ENCODE measurements around the gene CFAP90.

Gene CFAP90

DNA sequence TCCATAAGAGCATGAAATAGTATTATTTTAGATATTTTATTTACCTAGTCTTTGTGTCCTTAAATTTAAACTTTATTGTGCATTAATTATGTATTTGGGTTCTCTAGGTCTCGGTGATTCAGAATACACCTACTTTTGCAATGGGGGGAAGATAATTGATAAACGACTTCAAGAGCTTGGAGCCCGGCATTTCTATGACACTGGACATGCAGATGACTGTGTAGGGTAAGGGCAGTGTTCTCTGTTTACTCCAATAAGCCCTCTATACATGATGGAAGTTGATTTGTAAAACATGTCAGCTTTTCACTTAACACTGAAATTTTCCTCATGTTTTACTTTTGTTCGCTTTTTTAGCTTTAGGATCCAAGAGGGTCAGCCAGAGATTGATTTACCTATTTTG, 24.2 kb upstream of the CFAP90 start:
- no peak for DNase-seq
- no peak overlapping the region for H3K4me3 Mint-ChIP-seq
- no peaks in the 10 kb centered on the region for H3K27me3 Mint-ChIP-seq
- H3K9me3 Mint-ChIP-seq: no peaks in the 10 kb centered on the region
- H3K27ac Mint-ChIP-seq: no peak overlapping the region
- H3K36me3 Mint-ChIP-seq: peaks cover 53% of the 10 kb centered on the region
- peaks cover 62% of the 10 kb centered on the region for H3K4me1 Mint-ChIP-seq
- CTCF ChIA-PET: interaction anchor here (4.2 kb wide), 1 partner anchor 12 kb away, joined by 23 read pairs; no protein-coding TSS in a partner anchor

DNA sequence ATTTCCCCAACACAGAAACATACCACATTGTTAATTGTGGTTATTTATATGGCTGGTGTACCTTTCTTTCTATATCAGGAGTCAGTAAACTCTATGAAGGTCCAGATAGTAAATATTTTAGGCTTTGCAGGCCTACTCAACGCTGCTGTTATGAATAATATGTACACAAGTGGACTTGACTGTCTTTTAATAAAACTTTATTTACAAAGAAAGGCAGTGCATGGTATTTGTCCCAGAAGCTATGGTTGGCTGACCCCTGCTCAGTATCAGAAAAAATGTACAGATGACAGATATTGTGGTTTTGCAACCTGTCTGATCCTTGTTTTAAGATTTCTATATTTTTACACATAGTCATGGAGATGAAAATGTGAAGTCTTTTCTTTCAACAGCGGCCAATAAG, 23.7 kb upstream of the CFAP90 start:
- CTCF ChIA-PET: no interaction called here

DNA sequence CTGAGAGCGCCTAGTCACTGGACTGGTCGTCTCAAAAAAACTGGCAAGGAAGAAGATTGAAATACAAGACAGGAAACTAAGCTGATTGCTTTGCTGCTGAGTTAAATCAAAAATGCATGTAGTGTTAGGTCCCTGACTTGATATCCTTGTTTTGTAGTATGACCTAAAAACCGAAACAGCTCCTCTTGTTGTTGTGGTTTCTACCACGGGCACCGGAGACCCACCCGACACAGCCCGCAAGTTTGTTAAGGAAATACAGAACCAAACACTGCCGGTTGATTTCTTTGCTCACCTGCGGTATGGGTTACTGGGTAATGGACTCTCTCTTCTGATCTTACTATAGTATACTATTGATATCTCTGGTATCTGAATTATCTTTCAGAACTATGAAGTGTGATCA, 22.3 kb upstream of the CFAP90 start:
- peaks cover 50% of the 10 kb centered on the region for H3K36me3 Mint-ChIP-seq
- H3K27me3 Mint-ChIP-seq: no peaks in the 10 kb centered on the region
- CTCF ChIA-PET: interaction anchor here (1.3 to 1.4 kb wide), 2 partner anchors 14 to 16 kb away, joined by 4 to 9 read pairs; no protein-coding TSS in a partner anchor
- H3K9me3 Mint-ChIP-seq: no peaks in the 10 kb centered on the region
- peak overlapping the region; percentile 59 for H3K4me3 Mint-ChIP-seq
- DNase-seq: peak; percentile 52
- H3K4me1 Mint-ChIP-seq: peaks cover 67% of the 10 kb centered on the region
- peak overlapping the region; percentile 93 for H3K27ac Mint-ChIP-seq

More for the DNA sequence above, 23.7 kb upstream of the CFAP90 start:
- H3K36me3 Mint-ChIP-seq: peaks cover 57% of the 10 kb centered on the region
- no peak for DNase-seq
- H3K27ac Mint-ChIP-seq: no peak overlapping the region
- peaks cover 67% of the 10 kb centered on the region for H3K4me1 Mint-ChIP-seq
- H3K4me3 Mint-ChIP-seq: no peak overlapping the region
- H3K27me3 Mint-ChIP-seq: no peaks in the 10 kb centered on the region
- no peaks in the 10 kb centered on the region for H3K9me3 Mint-ChIP-seq

DNA sequence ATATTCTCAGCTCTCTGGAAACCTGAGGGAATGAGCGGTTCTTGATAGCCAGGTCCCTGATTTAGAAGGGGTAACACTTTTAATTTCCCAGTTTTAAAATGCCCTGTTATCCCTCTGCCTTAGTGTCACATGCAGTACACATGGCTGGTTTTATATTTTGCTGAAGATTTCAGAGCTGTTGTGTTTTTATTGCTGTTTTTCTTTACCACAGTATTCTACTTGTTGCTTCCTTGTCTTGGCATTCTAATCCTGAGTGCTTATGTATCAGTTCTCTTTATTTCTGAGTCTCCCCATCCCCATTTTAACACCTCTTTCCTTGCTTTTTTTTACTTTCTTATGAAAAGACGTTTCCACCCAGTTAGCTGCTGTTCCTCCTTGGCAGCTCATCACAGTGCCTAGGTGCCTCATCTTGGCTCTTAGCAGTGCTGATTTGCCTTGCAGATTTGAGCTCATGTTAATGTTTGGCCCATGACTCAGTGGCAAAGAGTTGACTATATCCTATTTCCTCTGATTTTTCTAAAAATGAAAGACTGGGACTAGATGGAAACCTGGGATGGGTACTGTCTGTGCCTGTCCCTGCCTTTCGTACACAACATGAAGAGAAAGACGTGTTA, 21.7 kb upstream of the CFAP90 start:
- peaks cover 44% of the 10 kb centered on the region for H3K36me3 Mint-ChIP-seq
- no peak for DNase-seq
- H3K4me1 Mint-ChIP-seq: peaks cover 68% of the 10 kb centered on the region
- CTCF ChIA-PET: interaction anchor here (1.1 to 1.4 kb wide), 4 partner anchors 8 to 15 kb away, joined by 3 to 9 read pairs (median 4); no protein-coding TSS in a partner anchor
- no peaks in the 10 kb centered on the region for H3K27me3 Mint-ChIP-seq
- peak overlapping the region; percentile 59 for H3K4me3 Mint-ChIP-seq
- H3K9me3 Mint-ChIP-seq: no peaks in the 10 kb centered on the region
- peak overlapping the region; percentile 93 for H3K27ac Mint-ChIP-seq

DNA sequence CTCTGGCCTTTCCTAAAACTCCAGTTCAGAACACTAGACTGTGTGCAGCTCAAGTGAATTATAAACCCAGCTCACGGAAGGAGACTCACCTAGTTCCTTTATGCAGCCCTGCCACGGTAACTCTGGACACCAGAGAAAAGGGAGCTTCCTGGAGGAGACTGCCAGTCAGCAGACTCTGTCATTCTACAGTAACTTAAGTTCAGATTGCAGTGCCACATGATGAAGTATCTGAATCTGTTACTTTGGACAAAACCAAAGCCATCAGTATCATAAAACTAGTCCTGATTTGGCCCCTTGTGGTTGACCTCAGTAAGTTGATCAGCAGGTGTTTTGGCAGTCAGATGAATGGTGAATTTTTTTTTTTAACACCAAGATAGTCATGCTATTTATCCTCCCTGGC, 20.7 kb upstream of the CFAP90 start:
- no peak for DNase-seq
- Mint-ChIP-seq H3K9me3 (no peaks in the 10 kb centered on the region), H3K4me3 (peak overlapping the region; percentile 0), H3K27me3 (no peaks in the 10 kb centered on the region), H3K27ac (peak overlapping the region; percentile 66), H3K36me3 (peaks cover 43% of the 10 kb centered on the region), H3K4me1 (peaks cover 74% of the 10 kb centered on the region)
- CTCF ChIA-PET: interaction anchor here (1.1 to 1.4 kb wide), 3 partner anchors 9 to 15 kb away, joined by 3 to 5 read pairs (median 4); no protein-coding TSS in a partner anchor

DNA sequence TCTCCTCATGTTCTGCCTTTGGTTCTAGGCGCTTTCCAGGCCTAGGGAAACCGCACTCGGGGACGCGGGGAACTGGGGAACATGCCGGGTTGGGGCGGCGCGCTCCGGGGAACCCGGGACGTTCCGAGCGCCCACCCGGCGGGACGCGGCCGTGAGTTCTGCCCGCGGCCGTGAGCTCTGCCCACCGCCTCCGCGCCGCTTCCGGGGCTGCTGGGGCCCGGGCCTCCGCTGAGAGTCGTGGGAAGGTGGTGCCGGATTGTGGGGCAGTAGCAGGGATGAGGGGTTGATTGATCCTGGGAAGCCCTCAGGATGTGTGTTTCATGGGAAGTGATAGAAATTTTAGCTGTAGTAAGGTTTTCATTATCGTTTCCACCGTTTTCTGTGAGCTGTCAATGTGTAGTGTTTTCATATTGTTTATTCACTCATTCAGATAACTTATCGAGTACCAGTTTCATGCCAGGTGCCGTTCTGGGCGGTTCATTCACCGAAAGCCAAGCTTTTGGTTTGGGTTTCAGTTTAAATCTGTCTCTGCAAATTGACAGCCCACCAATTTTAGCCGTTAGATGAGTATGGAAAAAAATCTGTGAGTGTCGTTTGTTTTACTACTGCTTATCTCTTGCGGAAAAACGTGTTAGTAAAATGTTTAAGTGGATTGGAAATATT, 18.7 kb upstream of the CFAP90 start:
- peaks cover 72% of the 10 kb centered on the region for H3K4me1 Mint-ChIP-seq
- H3K4me3 Mint-ChIP-seq: peak overlapping the region; percentile 86
- peak overlapping the region; percentile 92 for H3K27ac Mint-ChIP-seq
- no peaks in the 10 kb centered on the region for H3K9me3 Mint-ChIP-seq
- no peaks in the 10 kb centered on the region for H3K27me3 Mint-ChIP-seq
- CTCF ChIA-PET: interaction anchor here (1.7 to 3.6 kb wide), 2 partner anchors 12 to 18 kb away, joined by 6 to 28 read pairs; no protein-coding TSS in a partner anchor
- peaks cover 40% of the 10 kb centered on the region for H3K36me3 Mint-ChIP-seq
- peak; percentile 51 for DNase-seq

DNA sequence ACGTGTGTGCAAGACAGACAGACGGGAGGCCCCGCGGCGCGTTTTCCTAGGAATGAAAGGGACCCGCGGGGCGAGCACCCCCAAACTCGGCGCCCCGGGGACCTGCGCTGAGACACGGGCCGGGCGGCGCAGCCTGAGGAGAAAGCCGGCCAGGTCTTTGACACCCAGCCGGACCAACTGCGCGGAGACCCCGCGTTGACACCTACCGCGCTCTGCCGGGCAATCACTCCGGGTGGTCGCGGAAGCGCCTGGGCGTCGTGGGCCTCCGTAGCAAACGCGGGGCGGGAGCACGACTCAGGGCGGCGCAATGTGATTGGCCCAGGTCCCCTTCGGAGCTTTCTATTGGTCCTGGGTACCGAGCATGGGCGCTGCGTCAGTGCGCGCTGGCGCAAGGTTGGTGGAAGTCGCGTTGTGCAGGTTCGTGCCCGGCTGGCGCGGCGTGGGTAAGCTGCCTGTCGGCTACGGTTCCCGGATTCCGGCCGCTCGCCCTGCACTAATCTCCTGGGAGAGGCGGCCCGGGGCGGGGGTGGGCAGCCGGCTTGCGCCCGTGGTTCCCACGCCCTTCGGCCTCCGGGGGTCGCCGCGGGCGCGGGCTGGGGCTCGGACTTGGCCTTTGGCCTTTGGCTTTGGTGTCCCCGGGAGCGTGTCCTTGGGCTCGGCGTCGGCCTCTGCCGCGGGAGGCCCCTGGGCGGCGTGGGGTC, 18.0 kb upstream of the CFAP90 start, which contains the start of the genes FASTKD3 and MTRR:
TSS of gene FASTKD3 (minus strand) at position 259 of the 701 bp plus-strand sequence. CDS start 948 bp downstream, outside the sequence.
TSS of gene MTRR (plus strand) at position 376 of the 701 bp plus-strand sequence. CDS start 1,647 bp downstream, outside the sequence.
- Mint-ChIP-seq H3K27me3 (no peaks in the 10 kb centered on the region), H3K27ac (peak within 1 kb of the TSS; percentile 92), H3K9me3 (no peaks in the 10 kb centered on the region), H3K4me3 (peak within 1 kb of the TSS; percentile 86), H3K4me1 (peaks cover 68% of the 10 kb centered on the region), H3K36me3 (peaks cover 37% of the 10 kb centered on the region)
- CTCF ChIA-PET: interaction anchor here (1.7 to 3.6 kb wide), 2 partner anchors 11 to 18 kb away, joined by 6 to 28 read pairs; no protein-coding TSS in a partner anchor
- DNase-seq: peak; percentile 94

DNA sequence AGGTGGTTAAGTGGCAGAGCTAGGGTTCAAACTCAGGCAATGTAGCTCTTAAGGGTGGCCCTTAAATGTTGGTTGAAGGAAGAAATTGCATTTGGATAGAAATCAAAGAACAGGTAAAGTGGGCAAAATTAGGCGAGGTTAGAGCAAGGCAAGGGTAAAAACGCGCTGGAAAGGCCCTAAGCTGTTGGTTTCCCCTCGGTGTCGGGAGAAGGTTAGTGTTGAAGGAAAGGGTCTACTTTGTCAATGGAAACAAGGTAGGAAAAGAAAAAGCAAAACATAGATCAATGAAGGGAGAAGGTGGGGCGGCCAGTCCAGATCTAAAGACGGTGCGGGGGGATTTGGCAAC, 17.5 kb upstream of the CFAP90 start:
- no peaks in the 10 kb centered on the region for H3K27me3 Mint-ChIP-seq
- no peaks in the 10 kb centered on the region for H3K9me3 Mint-ChIP-seq
- no peak for DNase-seq
- peak overlapping the region; percentile 81 for H3K27ac Mint-ChIP-seq
- H3K36me3 Mint-ChIP-seq: peaks cover 36% of the 10 kb centered on the region
- CTCF ChIA-PET: interaction anchor here (1.7 to 3.6 kb wide), 2 partner anchors 10 to 19 kb away, joined by 6 to 28 read pairs; no protein-coding TSS in a partner anchor
- H3K4me1 Mint-ChIP-seq: peaks cover 63% of the 10 kb centered on the region
- H3K4me3 Mint-ChIP-seq: peak overlapping the region; percentile 86

DNA sequence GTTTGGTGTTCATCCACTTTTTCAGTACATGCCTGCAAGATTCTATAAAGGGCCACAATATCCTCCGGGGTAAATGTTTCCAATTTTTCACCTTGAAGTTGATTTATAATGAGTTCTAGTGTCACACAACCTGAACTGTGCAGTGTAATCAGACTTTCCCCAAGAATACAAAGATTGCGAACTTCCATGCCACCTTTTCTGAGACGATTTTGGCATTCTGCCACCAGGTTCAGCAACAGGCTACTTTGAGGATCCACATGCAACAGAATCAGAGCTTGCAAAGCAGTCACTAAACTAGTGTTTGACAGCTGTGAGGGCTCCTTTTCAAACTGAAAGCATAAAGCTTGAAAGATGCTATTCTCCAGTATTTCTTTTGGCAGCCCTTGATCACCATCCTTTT, 16.3 kb upstream of the CFAP90 start:
- peaks cover 38% of the 10 kb centered on the region for H3K36me3 Mint-ChIP-seq
- no peaks in the 10 kb centered on the region for H3K27me3 Mint-ChIP-seq
- CTCF ChIA-PET: interaction anchor here (1.4 to 3.6 kb wide), 2 partner anchors 9 to 14 kb away, joined by 3 to 28 read pairs; no protein-coding TSS in a partner anchor
- peaks cover 52% of the 10 kb centered on the region for H3K4me1 Mint-ChIP-seq
- H3K27ac Mint-ChIP-seq: no peak overlapping the region
- H3K9me3 Mint-ChIP-seq: no peaks in the 10 kb centered on the region
- DNase-seq: no peak
- peak overlapping the region; percentile 86 for H3K4me3 Mint-ChIP-seq

DNA sequence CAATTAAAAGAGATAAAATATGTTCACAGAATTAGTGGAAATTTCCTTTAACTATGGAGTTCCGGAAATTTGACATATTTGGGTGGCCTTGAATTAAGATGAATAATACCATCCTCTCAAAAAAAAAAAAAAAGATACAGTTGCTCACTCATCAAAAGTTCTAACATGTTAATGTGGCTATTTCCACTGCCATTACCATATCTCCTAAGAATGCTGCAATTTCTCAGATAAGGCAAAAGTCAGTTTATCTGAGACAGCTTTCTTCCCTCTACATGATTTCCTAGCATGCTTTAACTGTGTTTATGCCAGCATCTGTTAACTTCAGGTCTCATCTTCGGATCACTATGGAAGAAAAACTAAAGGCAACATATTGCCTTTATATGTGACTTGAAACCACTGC, 15.3 kb upstream of the CFAP90 start:
- Mint-ChIP-seq H3K4me1 (peaks cover 41% of the 10 kb centered on the region), H3K4me3 (no peak overlapping the region), H3K9me3 (no peaks in the 10 kb centered on the region), H3K27me3 (no peaks in the 10 kb centered on the region), H3K36me3 (peaks cover 38% of the 10 kb centered on the region), H3K27ac (no peak overlapping the region)
- DNase-seq: no peak
- CTCF ChIA-PET: interaction anchor here (1.4 kb wide), 1 partner anchor 15 kb away, joined by 3 read pairs; no protein-coding TSS in a partner anchor

DNA sequence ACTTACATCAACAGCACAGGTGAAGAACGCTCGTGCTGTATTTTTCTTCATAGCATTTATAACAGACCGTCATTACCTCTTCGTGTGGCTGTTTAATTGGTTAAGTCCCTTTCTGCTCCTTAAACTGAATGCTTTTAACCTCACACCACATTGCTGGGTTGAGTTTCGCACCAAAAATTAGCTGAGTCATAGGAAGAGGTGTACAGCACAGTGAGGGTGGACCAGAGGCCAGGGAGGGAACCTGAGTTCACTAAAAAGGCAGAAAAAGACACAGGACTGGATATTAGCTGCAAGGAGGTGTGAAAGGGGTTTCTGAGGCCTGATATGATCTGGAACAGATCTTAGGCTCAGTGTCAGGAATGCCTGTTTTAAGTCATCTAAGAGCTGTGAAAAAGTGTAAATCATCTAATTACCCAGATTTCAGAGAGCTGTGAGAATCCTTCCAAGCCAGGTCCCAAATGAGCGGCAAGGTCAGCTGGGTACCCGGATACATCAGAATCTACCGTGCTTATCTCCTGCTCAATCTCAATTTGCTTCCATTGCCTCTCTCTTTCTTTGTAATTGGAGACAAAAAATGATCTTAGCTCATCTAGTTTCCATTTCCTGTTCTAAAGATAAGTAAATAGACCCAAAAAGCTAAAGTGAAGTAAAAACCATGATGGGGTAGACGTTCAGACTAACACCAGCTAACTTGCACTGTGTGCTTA, 7.1 kb upstream of the CFAP90 start:
- no peak for DNase-seq
- H3K9me3 Mint-ChIP-seq: peaks cover 2% of the 10 kb centered on the region
- CTCF ChIA-PET: interaction anchor here (0.8 to 4.7 kb wide), 9 partner anchors 10 to 1097 kb away, joined by 3 to 28 read pairs (median 4); partner anchors contain the start of genes FASTKD3 and MTRR
- H3K27ac Mint-ChIP-seq: peak overlapping the region; percentile 75
- H3K4me1 Mint-ChIP-seq: peaks cover 21% of the 10 kb centered on the region
- peaks cover 27% of the 10 kb centered on the region for H3K36me3 Mint-ChIP-seq
- peaks cover 9% of the 10 kb centered on the region for H3K27me3 Mint-ChIP-seq
- peak overlapping the region; percentile 3 for H3K4me3 Mint-ChIP-seq

DNA sequence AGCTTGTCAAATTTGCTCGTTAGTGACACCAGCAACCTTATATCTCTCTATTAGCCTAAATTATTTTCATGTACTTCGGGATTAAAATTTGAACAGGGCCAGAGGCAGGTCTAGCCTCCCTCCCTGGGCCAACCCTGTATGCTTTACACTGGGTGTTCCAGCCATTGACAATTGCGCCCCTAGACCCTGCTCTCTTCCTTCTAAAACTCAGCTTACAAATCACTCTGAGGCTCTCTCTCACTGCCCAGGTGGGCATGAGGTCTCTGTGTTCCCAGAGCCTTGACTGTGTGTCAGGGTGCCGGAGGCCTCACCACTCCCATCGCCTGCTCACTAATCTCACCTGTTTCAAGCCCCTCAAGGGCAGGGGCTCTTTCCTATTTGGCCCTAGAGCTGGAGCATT, 6.4 kb upstream of the CFAP90 start:
- H3K4me1 Mint-ChIP-seq: peaks cover 25% of the 10 kb centered on the region
- H3K9me3 Mint-ChIP-seq: peaks cover 2% of the 10 kb centered on the region
- H3K27me3 Mint-ChIP-seq: peaks cover 10% of the 10 kb centered on the region
- peak overlapping the region; percentile 7 for H3K4me3 Mint-ChIP-seq
- H3K27ac Mint-ChIP-seq: no peak overlapping the region
- H3K36me3 Mint-ChIP-seq: peaks cover 26% of the 10 kb centered on the region
- CTCF ChIA-PET: interaction anchor here (1.0 to 4.7 kb wide), 7 partner anchors 11 to 1096 kb away, joined by 3 to 28 read pairs (median 4); partner anchors contain the start of genes FASTKD3 and MTRR
- no peak for DNase-seq

DNA sequence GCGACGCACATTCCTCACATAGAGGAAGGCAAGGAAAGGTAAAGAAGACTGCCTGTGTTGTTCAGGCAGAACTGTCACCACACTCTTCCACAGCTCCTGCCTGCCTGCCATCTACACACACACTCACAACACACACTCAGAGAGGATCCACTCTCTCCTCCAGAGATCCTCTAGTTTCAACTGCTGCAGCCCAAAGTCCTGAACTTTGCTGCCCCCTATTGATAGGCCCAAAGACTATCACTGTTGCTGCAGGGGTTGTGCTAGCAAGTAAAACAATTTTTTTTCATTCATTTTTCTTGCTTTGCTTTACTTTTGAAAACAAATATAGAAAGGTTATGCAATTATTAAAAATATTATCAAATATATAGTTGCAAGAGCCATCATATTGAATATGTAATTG, 5.9 kb upstream of the CFAP90 start:
- CTCF ChIA-PET: interaction anchor here (1.0 to 4.7 kb wide), 6 partner anchors 11 to 1090 kb away, joined by 3 to 28 read pairs (median 5); partner anchors contain the start of genes FASTKD3 and MTRR
- H3K27ac Mint-ChIP-seq: no peak overlapping the region
- peaks cover 15% of the 10 kb centered on the region for H3K27me3 Mint-ChIP-seq
- H3K4me1 Mint-ChIP-seq: peaks cover 30% of the 10 kb centered on the region
- peaks cover 2% of the 10 kb centered on the region for H3K9me3 Mint-ChIP-seq
- H3K36me3 Mint-ChIP-seq: peaks cover 24% of the 10 kb centered on the region
- DNase-seq: peak; percentile 64
- no peak overlapping the region for H3K4me3 Mint-ChIP-seq
